PC-3 (cell line): ENCODE measurements around the gene CXCL10. TPM values are rescaled to one million over a fixed set of nuclear protein-coding genes. Genes with fewer than 3 reads are reported as not detected.

ENCODE experiments used
- ATAC-seq: fragments of 200-7000 bp; cut with Tn5 transposase; 2 replicates; pipeline ENCODE4 v1.9.1; 2020; ENCODE audit warnings: mild to moderate bottlenecking, moderate library complexity
- BruUV-seq: library from RNA; stranded (reverse); fragments of 400-500 nt; replicated peaks from 2 replicates; lab custom pipeline; 2021; lab: Mats Ljungman, UMichigan
- CTCF ChIA-PET: fragments of 300-600 bp; sonication (Branson Sonifier 250); formaldehyde crosslinking; loops from one replicate; lab custom pipeline; 2022; ENCODE audit warnings: antibody characterized with exemption; lab: Charles Lee
- POLR2A ChIA-PET: fragments of 300-600 bp; sonication (Branson Sonifier 250); formaldehyde crosslinking; loops from one replicate; lab custom pipeline; 2022; ENCODE audit warnings: antibody characterized with exemption; ENCODE audit not compliant: unreplicated experiment; lab: Charles Lee
- DNase-seq: peaks from one replicate; pipeline ENCODE4 v3.0.0-alpha.2; 2015
- H2AFZ ChIP-seq: fragments of 300-600 bp; sonication (generic); 2 replicates; pipeline ENCODE4 v1.6.0; 2016; ENCODE audit warnings: antibody characterized with exemption, low read length
- H3F3A ChIP-seq: fragments of 300-600 bp; sonication (generic); one replicate; pipeline ENCODE4 v1.6.0; 2017; ENCODE audit warnings: antibody characterized with exemption, low read length, control low read depth, mild to moderate bottlenecking; ENCODE audit not compliant: unreplicated experiment
- H3K27ac ChIP-seq: fragments of 300-600 bp; sonication (generic); 2 replicates; pipeline ENCODE4 v1.5.1; 2016; ENCODE audit warnings: mild to moderate bottlenecking, low read length
- H3K27me3 ChIP-seq: fragments of 300-600 bp; sonication (generic); 2 replicates; pipeline ENCODE4 v1.6.1; 2016; ENCODE audit warnings: low read length, mixed read lengths
- H3K36me3 ChIP-seq: fragments of 300-600 bp; sonication (generic); 2 replicates; pipeline ENCODE4 v1.6.1; 2016; ENCODE audit warnings: low read depth, mixed run types, low read length, mixed read lengths
- H3K4me1 ChIP-seq: fragments of 300-600 bp; sonication (generic); 2 replicates; pipeline ENCODE4 v1.5.1; 2016; ENCODE audit warnings: low read length; ENCODE audit not compliant: insufficient read depth
- H3K4me2 ChIP-seq: fragments of 300-600 bp; sonication (generic); 2 replicates; pipeline ENCODE4 v1.6.0; 2016; ENCODE audit warnings: low read length
- H3K4me3 ChIP-seq: fragments of 300-600 bp; sonication (generic); 2 replicates; pipeline ENCODE4 v1.5.1; 2016; ENCODE audit warnings: mild to moderate bottlenecking, low read length, mixed read lengths
- H3K79me2 ChIP-seq: fragments of 300-600 bp; sonication (generic); 2 replicates; pipeline ENCODE4 v1.6.1; 2017; ENCODE audit warnings: low read length, mixed read lengths
- H3K9ac ChIP-seq: fragments of 300-600 bp; sonication (generic); 2 replicates; pipeline ENCODE4 v1.6.0; 2016; ENCODE audit warnings: mild to moderate bottlenecking, low read length
- H3K9me2 ChIP-seq: fragments of 300-600 bp; sonication (generic); replicated peaks from 2 replicates; pipeline ENCODE4 v1.6.1; 2016; ENCODE audit warnings: mixed run types, low read length, mixed read lengths
- H3K9me3 ChIP-seq: fragments of 300-600 bp; sonication (generic); 2 replicates; pipeline ENCODE4 v1.6.1; 2016; ENCODE audit warnings: low read length, mixed read lengths
- H4K20me1 ChIP-seq: fragments of 300-600 bp; sonication (generic); 2 replicates; pipeline ENCODE4 v1.6.1; 2016; ENCODE audit warnings: low read length, mixed read lengths
- EZH2 ChIP-seq: fragments of 300-600 bp; sonication (generic); IDR thresholded peaks from one replicate; pipeline ENCODE4 v1.6.1; 2017; ENCODE audit warnings: antibody characterized with exemption, mild to moderate bottlenecking, low read length; ENCODE audit not compliant: unreplicated experiment
- EZH2phosphoT487 ChIP-seq: fragments of 300-600 bp; sonication (generic); IDR thresholded peaks from 2 replicates; pipeline ENCODE4 v1.6.1; 2018; ENCODE audit warnings: mild to moderate bottlenecking, antibody characterized with exemption, low read length, borderline replicate concordance
- intact Hi-C: fragments of 100-400 bp; cut with micrococcal nuclease; formaldehyde crosslinking; loops from 2 replicates; pipeline ENCODE4 v1.9.0; 2023
- total RNA-seq: library from RNA; depleted of rRNA; stranded (reverse); fragments of >200 nt; gene quantifications from 2 replicates; pipeline ENCODE4 v1.2.3, GENCODE V29; 2014
- TF ChIP-seq, protein P1 (sequence below): fragments of 300-600 bp; sonication (generic); conservative IDR thresholded peaks from 2 replicates; pipeline ENCODE4 v1.5.1; 2017; ENCODE audit warnings: antibody characterized with exemption, low read depth, mild to moderate bottlenecking, low read length

The CXCL10 gene
- total RNA-seq, 1 experiment from 2014 or later: not detected

DNA sequence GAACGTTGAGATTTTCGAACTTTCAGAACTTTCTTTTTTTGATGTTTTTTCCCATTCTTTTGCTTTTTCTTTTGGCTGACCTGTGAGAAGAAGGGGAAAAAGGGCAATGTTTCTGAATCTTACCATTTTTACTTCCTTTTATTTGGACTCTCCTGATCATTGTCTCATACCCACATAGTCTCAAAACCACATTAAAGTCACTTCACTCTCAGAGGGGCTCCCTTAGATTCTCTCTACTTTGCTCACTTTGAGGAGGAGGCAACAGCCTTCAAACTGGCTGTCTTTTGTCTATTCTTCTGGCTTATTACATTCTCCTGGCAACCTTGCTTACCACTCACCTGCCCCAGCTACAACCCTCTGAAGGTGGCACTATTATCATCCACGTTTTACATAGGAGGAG is 19.7 kb downstream of the CXCL10 start:
- CTCF ChIA-PET: no interaction called here
- no peaks in the 10 kb centered on the region for H3K79me2 ChIP-seq
- H3K36me3 ChIP-seq: no peaks in the 10 kb centered on the region
- no peaks in the 10 kb centered on the region for H4K20me1 ChIP-seq
- no TSS peak for BruUV-seq
- peaks cover 28% of the 10 kb centered on the region for H3K4me1 ChIP-seq
- no peak overlapping the region for H3K4me3 ChIP-seq
- ATAC-seq (no peak), DNase-seq (no peak)
- intact Hi-C loops: no loop called here
- H3K9ac ChIP-seq: no peak overlapping the region
- no peaks in the 10 kb centered on the region for H3K9me2 ChIP-seq
- POLR2A ChIA-PET: no interaction called here
- H3K9me3 ChIP-seq: no peaks in the 10 kb centered on the region
- H3K4me2 ChIP-seq: no peak overlapping the region
- no peak overlapping the region for H3K27ac ChIP-seq
- TF ChIP-seq EZH2: no peak
- TF ChIP-seq, protein P1, sequence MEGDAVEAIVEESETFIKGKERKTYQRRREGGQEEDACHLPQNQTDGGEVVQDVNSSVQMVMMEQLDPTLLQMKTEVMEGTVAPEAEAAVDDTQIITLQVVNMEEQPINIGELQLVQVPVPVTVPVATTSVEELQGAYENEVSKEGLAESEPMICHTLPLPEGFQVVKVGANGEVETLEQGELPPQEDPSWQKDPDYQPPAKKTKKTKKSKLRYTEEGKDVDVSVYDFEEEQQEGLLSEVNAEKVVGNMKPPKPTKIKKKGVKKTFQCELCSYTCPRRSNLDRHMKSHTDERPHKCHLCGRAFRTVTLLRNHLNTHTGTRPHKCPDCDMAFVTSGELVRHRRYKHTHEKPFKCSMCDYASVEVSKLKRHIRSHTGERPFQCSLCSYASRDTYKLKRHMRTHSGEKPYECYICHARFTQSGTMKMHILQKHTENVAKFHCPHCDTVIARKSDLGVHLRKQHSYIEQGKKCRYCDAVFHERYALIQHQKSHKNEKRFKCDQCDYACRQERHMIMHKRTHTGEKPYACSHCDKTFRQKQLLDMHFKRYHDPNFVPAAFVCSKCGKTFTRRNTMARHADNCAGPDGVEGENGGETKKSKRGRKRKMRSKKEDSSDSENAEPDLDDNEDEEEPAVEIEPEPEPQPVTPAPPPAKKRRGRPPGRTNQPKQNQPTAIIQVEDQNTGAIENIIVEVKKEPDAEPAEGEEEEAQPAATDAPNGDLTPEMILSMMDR: no peak
- TF ChIP-seq EZH2phosphoT487: no peak
- H3F3A ChIP-seq: no peaks in the 10 kb centered on the region
- no peak overlapping the region for H2AFZ ChIP-seq
- H3K27me3 ChIP-seq: no peaks in the 10 kb centered on the region

DNA sequence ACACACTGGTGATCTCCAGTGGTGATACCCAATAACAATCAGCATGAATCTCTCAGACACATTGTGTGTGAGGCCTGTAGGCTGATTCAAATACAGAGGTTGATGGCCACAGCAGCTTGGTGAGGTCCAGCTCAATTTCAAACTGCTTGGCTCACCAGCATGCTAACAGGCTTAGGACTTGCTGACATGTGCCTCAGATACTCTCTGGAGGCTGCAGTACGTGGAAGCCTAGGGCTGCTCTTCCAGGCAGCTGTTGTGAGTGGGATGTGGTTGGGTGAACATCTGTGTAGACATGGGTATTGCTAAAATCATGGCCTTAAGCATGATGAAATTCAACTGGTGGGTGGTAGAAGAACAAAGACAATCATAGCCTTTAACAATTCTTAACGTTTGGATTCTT is 20.3 kb downstream of the CXCL10 start:
- Histone ChIP-seq H4K20me1 (no peaks in the 10 kb centered on the region), H3K4me1 (peaks cover 28% of the 10 kb centered on the region), H3K27ac (no peak overlapping the region), H3K27me3 (no peaks in the 10 kb centered on the region), H3K4me2 (no peak overlapping the region), H3K9ac (no peak overlapping the region), H2AFZ (no peak overlapping the region), H3F3A (no peaks in the 10 kb centered on the region), H3K9me2 (no peaks in the 10 kb centered on the region), H3K4me3 (no peak overlapping the region), H3K36me3 (no peaks in the 10 kb centered on the region), H3K79me2 (no peaks in the 10 kb centered on the region), H3K9me3 (no peaks in the 10 kb centered on the region)
- intact Hi-C loops: no loop called here
- TF ChIP-seq EZH2 (no peak), EZH2phosphoT487 (no peak)
- TF ChIP-seq, protein P1: no peak
- no TSS peak for BruUV-seq
- POLR2A ChIA-PET: no interaction called here
- CTCF ChIA-PET: no interaction called here
- ATAC-seq: no peak
- DNase-seq: no peak

DNA sequence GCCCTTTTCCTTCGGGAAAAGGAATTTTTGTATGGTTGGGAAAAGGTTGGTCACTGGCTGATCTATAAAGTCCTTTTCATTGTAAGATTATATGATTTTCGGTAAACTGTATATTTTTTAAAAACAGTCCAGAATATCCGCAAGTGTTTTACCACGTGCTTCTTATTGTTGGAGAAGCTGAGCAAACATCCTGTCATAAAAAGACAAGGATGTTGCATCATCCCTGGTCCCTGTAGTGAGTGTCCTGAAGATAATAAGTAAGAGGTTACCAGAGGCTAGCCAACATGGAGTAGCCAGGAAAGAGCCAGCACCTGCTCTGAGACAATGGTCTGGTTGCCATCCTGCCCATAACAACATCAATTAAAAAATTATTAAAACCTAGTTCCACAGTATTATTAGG is 21.1 kb downstream of the CXCL10 start:
- Histone ChIP-seq H3K9me3 (no peaks in the 10 kb centered on the region), H3K27me3 (no peaks in the 10 kb centered on the region), H3K4me2 (0 out of 2 replicates have a peak overlapping the region, but pooled peaks have one; percentile 0), H3K4me1 (peaks cover 20% of the 10 kb centered on the region), H3K79me2 (no peaks in the 10 kb centered on the region), H3K9ac (no peak overlapping the region), H3K9me2 (no peaks in the 10 kb centered on the region), H3K36me3 (no peaks in the 10 kb centered on the region), H3K27ac (no peak overlapping the region), H3K4me3 (no peak overlapping the region), H2AFZ (no peak overlapping the region), H3F3A (no peaks in the 10 kb centered on the region), H4K20me1 (no peaks in the 10 kb centered on the region)
- TF ChIP-seq EZH2phosphoT487 (no peak), EZH2 (no peak)
- TF ChIP-seq, protein P1: no peak
- BruUV-seq: no TSS peak
- intact Hi-C loops: no loop called here
- DNase-seq (peak; percentile 52), ATAC-seq (peak; percentile 51; the same call in 1 of the 2 replicates)
- ChIA-PET POLR2A (no interaction called here), CTCF (no interaction called here)
